H7 (cell line): ENCODE measurements around the gene C11orf68. TPM values are rescaled to one million over a fixed set of nuclear protein-coding genes. Genes with fewer than 3 reads are reported as not detected.

Source experiments
- DNase-seq: peaks from one replicate; pipeline ENCODE4 v3.0.0; 2012
- H3K27me3 ChIP-seq: 2 replicates; pipeline ENCODE4 v1.6.0; 2011; ENCODE audit warnings: mild to moderate bottlenecking, low read length; ENCODE audit not compliant: control insufficient read depth, insufficient read depth
- H3K36me3 ChIP-seq: replicated peaks from 2 replicates; pipeline ENCODE4 v1.5.1; 2011; ENCODE audit warnings: low read length; ENCODE audit not compliant: control insufficient read depth, insufficient read depth
- H3K4me3 ChIP-seq: 2 replicates; pipeline ENCODE4 v1.5.1; 2011; ENCODE audit warnings: low read depth, mild to moderate bottlenecking, control low read depth, low read length, moderate library complexity; ENCODE audit not compliant: insufficient read depth
- total RNA-seq: library from RNA; depleted of rRNA; stranded (reverse); fragments of >200 nt; shearing (Covaris generic); gene quantifications from 2 replicates; pipeline ENCODE4 v1.2.3, GENCODE V29; 2014; rRNA removed

C11orf68 gene
- total RNA-seq, 1 experiment from 2014 or later = 29.1 TPM

DNA sequence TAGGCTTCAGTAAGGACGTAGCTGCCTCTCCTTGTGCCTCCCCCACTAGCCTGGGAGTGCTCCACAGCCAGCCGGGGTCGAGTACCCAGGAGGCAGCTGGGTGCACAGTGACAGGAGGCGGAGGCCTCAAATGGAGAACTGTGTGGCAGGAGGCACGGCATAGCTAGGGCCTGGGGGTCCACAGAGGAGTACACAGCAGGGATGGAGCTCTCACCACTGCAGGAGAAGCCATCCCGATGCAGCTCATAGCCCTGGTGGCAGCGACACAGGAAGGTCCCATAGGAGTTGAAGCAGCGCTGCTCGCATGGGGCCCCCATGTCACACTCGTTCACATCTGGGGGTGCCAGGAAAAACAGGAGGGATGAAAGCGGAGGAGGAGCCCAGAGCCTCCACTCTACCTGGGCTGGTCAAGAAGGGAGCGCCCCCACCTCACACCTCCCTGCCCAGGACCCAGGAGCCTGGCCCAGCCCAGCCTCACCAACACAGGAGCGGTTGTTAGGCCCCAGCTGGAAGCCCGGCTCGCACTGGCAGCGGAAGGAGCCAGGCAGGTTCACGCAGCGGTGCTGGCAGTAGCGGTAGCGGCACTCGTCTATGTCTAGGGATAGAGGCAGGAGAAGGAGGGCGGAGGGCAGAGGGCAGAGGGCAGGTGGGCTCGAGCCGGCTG, 49.1 kb downstream of the C11orf68 start:
- H3K27me3 ChIP-seq = peaks cover 10% of the 10 kb centered on the region; the same call in 1 of the 2 replicates
- peaks cover 7% of the 10 kb centered on the region for H3K36me3 ChIP-seq
- no peak for DNase-seq
- H3K4me3 ChIP-seq = no peak overlapping the region

DNA sequence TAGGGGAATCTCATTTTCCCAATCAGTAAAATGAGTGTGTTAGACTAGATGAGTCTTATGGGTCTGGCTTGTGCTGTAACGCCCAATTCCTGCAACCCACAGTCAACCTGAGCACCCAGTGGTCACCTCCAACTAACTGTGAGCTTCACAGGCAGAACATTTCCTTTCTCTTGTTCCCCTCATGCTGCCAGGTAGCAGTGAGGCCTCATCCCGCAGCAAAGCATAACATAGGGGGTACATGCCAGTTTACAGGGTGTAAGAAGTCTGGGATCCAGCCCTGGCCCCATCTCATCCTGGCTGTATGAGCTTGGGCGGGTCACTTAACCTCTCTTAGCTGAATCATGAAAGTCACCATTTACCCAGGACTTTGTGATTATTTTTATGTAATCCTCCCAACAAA, 50.0 kb downstream of the C11orf68 start:
- no peak for DNase-seq
- Histone ChIP-seq H3K27me3 (peaks cover 10% of the 10 kb centered on the region; the same call in 1 of the 2 replicates), H3K4me3 (no peak overlapping the region), H3K36me3 (peaks cover 14% of the 10 kb centered on the region)

DNA sequence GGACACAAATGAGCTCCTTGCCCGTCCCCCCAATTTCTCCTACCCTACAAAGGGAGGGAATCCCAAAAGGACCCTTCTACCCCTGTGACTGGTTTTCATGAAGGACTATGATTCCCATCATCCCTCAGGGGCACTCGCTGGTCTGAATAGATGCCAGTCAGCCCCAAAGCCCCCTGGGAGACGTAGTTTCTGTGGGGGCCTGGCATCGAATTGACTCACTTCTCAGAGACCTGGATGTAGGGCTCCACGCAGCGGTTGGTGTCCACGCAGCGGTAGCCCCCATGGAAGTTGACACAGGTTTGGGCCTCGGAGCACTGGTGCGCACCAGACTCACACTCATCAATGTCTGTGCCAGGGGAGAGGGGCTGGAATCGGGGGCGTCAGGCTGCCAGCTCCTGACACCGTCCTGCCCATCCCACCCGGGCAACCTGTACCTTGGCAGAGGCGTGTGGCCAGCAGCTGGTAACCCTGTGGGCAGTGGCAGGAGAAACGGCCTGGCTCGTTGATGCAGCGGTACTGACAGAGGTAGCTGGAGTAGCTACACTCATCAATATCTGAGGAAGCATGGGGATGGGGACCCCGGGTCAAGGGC, 50.7 kb downstream of the C11orf68 start:
- Histone ChIP-seq H3K4me3 (peak overlapping the region; percentile 61), H3K36me3 (peaks cover 19% of the 10 kb centered on the region), H3K27me3 (peaks cover 8% of the 10 kb centered on the region; the same call in 1 of the 2 replicates)
- peak; percentile 94 for DNase-seq

DNA sequence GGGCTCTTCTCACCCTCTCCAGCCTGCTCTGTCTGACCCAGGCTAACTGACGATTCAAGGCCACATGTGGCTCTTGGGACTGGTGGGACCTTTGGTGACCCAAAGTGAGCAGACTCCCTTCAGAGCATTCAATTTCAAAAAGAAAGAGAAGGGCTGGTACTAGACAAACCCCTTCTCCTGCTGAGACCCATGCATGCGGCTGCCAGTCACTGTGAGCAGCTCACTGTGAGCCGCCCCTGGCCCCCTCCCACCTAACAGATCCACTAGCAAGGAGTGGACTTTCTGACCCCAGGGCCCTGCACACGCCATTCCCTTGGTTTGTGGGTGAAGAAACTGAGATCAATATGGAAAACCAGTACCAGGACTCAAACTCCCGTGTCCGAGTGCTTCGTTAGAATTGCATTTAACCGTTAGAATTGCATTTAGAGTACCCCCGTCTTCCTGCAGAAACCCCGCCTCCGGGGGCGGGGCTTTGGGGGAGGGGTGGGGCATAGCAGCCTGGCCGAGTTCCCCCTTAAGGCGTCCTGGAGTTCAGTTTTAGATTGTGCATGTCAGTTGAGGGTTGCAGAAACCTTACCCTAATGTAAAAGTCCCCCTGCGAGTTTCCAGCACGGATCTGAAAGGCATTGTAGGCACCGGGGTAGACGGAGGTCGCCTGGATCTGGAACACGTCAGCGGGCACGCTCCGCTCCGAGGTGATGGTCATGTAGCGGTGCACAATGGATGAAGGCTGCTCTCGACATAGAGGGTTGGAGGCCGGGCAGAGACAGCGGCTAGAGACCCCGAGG, 51.4 kb downstream of the C11orf68 start:
- DNase-seq = peak; percentile 92
- H3K4me3 ChIP-seq = peak overlapping the region; percentile 61

More for the DNA sequence above, 51.4 kb downstream of the C11orf68 start:
- Histone ChIP-seq H3K36me3 (peaks cover 24% of the 10 kb centered on the region), H3K27me3 (peaks cover 3% of the 10 kb centered on the region; the same call in 1 of the 2 replicates)

Other genes with a start within 250 kb of the C11orf68 start
- gene KAT5, start 206.8 kb downstream of the C11orf68 start, total RNA-seq = 37.2 and 51.1 TPM in 2 replicates
- 21.5 and 23.3 TPM in 2 replicates for gene RNASEH2C, start 198.3 kb downstream of the C11orf68 start, total RNA-seq
- gene AP5B1, start 138.1 kb downstream of the C11orf68 start, total RNA-seq = 6.7 and 7.8 TPM in 2 replicates
- 1.2 and 1.4 TPM in 2 replicates for gene OVOL1, start 132.0 kb downstream of the C11orf68 start, total RNA-seq
- 0.26 and 0.80 TPM in 2 replicates for gene SNX32, start 85.1 kb downstream of the C11orf68 start, total RNA-seq
- 916 and 1,083 TPM in 2 replicates for gene CFL1, start 60.9 kb downstream of the C11orf68 start, total RNA-seq
- gene MUS81, start 58.6 kb downstream of the C11orf68 start, total RNA-seq = 38.0 and 49.7 TPM in 2 replicates
- gene EFEMP2, start 46.3 kb downstream of the C11orf68 start, total RNA-seq = 8.5 and 13.2 TPM in 2 replicates
- not detected in 2 replicates for gene CTSW, start 39.2 kb downstream of the C11orf68 start, total RNA-seq
- gene FIBP, start 30.6 kb downstream of the C11orf68 start, total RNA-seq = 113 and 139 TPM in 2 replicates
- 39.2 and 42.4 TPM in 2 replicates for gene CCDC85B, start 28.4 kb downstream of the C11orf68 start, total RNA-seq
- 0.48 and 1.0 TPM in 2 replicates for gene FOSL1, start 18.7 kb downstream of the C11orf68 start, total RNA-seq
- 88.1 and 97.5 TPM in 2 replicates for gene DRAP1, start 364 bp upstream of the C11orf68 start, total RNA-seq
- 1.7 and 4.1 TPM in 2 replicates for gene TSGA10IP, start 26.4 kb upstream of the C11orf68 start, total RNA-seq
- 27.5 and 34.6 TPM in 2 replicates for gene SART1, start 42.7 kb upstream of the C11orf68 start, total RNA-seq
- gene EIF1AD, start 83.1 kb upstream of the C11orf68 start, total RNA-seq = 37.7 and 39.9 TPM in 2 replicates
- 42.8 and 57.4 TPM in 2 replicates for gene BANF1, start 83.4 kb upstream of the C11orf68 start, total RNA-seq
- 0.48 TPM in 1 of 2 replicates, not detected in the other for gene CST6, start 92.9 kb upstream of the C11orf68 start, total RNA-seq
- gene CATSPER1, start 107.4 kb upstream of the C11orf68 start, total RNA-seq = not detected in 2 replicates
- 21.7 and 23.1 TPM in 2 replicates for gene GAL3ST3, start 130.1 kb upstream of the C11orf68 start, total RNA-seq
- 194 and 221 TPM in 2 replicates for gene SF3B2, start 133.3 kb upstream of the C11orf68 start, total RNA-seq
- gene PACS1, start 151.2 kb upstream of the C11orf68 start, total RNA-seq = 16.2 and 20.1 TPM in 2 replicates